Measurements from ENCODE around the gene ZNHIT6.
A peak's percentile ranks its signal among the peaks of the same experiment; 100 is the strongest.

ZNHIT6 gene

GRCh38 chr1:85621430-85621829 is 86.8 kb downstream of the ZNHIT6 start:
- no peak for DNase-seq (ENCODE audit: low read depth)

DNA sequence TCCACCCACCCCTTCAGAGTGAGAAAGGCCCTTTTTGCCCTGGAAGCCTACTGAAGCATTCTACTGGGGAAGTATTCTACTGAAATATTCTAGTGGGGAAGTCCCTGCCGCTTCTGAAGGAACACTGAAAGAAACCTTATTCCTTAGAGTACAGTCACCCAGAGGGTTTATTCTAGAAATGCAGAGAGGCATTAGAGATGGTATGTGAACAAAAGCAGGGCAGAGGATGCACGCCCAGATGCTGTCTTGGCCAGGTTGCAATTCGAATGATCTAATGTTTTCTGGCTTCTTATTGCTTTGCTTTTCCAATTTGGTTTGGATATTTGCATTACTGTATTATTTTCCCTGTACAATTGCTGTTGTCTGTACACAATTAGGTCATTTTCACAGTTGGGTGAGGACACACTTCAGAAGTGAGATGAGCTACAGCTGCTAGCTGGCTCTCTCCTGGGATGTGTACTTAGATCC is 90.6 kb downstream of the ZNHIT6 start:
- DNase-seq (ENCODE audit: low read depth) = no peak

DNA sequence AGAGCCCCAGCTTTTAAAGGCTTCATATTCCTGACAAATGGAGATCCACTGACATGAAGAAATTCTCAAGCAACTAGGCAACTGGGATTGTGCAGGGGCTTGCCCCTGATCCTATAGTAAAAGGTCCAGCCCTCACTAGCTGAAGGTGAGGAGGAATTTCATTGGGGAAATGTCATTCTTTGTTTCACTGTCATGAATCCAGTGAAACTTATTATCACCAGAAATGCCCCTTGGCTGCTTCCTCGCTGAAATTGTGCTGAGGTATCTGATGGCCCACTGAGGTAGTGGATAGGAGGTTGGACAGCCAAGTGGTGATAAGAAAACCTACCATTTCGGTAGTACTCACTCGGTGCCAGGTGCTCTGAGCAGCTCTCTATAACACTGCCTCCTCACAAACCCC is 91.5 kb downstream of the ZNHIT6 start:
- no peak for DNase-seq (ENCODE audit: low read depth)

GRCh38 chr1:85616364-85616705 is 91.9 kb downstream of the ZNHIT6 start:
- DNase-seq (ENCODE audit: low read depth) = no peak

- DNase-seq (ENCODE audit: low read depth) = no peak
Measured at GRCh38 chr1:85615586-85616363, 92.5 kb downstream of the ZNHIT6 start.

DNA sequence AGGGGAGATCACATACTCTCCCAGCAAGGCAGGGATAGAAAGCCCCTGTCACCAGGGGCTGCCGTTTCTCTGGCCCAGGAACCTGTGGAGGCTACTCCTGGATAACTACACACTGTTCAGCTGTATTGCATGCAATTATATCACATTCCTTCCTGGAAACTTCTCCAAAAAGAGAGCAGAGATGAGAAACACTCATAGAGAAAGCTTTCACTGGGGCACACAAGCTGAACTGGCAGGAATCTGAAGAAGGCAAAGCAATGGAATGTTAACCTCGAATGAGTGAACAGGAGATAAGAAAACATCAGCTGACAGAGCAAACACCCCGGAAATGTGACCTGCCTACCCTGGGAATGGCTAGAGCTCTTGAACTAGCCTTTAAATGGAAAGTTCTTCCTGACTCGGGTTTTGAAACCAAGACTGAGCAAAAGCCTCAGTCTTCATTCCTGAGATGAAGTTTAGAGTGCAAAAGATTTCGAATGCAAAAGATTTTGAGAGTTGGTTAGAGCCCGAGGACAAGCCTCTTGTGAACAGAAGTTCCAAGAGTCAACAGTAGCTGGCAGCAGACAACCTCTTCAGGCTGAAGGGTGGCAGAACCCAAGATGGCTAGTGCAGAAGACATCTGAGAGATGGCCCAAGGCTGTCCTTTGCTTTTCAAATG is 95.4 kb downstream of the ZNHIT6 start:
- DNase-seq (ENCODE audit: low read depth) = peak; percentile 98

- DNase-seq (ENCODE audit: low read depth) = peak; percentile 99
Measured at GRCh38 chr1:85611856-85612255, 96.4 kb downstream of the ZNHIT6 start.

- DNase-seq (ENCODE audit: low read depth) = peak; percentile 87
Measured at GRCh38 chr1:85611425-85611824, 96.8 kb downstream of the ZNHIT6 start.

GRCh38 chr1:85609976-85610375 is 98.3 kb downstream of the ZNHIT6 start:
- no peak for DNase-seq (ENCODE audit: low read depth)

- DNase-seq (ENCODE audit: low read depth) = no peak
Measured at GRCh38 chr1:85608851-85609250, 99.4 kb downstream of the ZNHIT6 start.

- DNase-seq (ENCODE audit: low read depth) = no peak
Measured at GRCh38 chr1:85607921-85608265, 100.3 kb downstream of the ZNHIT6 start.

- peak; percentile 100 for DNase-seq (ENCODE audit: low read depth)
Measured at GRCh38 chr1:85607126-85607920, 100.9 kb downstream of the ZNHIT6 start.

DNA sequence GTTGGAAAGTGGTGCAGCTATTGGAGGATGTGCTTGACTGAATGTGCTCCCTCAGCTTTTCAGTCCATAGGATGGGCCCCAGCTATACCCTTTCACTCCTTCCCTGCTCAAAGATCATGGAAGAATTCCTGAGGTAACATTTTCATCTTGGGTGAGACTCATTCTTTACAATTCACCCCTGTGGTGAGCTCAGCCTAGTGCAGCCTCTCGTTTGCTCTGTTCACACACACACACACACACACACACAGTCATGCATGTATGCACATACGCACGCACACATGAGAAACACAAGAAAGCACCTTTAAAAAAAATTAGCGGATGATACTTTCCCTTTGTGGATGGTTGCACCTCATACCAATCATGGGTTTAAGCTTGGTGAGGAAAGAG is 101.8 kb downstream of the ZNHIT6 start:
- peak; percentile 40 for DNase-seq (ENCODE audit: low read depth)

DNA sequence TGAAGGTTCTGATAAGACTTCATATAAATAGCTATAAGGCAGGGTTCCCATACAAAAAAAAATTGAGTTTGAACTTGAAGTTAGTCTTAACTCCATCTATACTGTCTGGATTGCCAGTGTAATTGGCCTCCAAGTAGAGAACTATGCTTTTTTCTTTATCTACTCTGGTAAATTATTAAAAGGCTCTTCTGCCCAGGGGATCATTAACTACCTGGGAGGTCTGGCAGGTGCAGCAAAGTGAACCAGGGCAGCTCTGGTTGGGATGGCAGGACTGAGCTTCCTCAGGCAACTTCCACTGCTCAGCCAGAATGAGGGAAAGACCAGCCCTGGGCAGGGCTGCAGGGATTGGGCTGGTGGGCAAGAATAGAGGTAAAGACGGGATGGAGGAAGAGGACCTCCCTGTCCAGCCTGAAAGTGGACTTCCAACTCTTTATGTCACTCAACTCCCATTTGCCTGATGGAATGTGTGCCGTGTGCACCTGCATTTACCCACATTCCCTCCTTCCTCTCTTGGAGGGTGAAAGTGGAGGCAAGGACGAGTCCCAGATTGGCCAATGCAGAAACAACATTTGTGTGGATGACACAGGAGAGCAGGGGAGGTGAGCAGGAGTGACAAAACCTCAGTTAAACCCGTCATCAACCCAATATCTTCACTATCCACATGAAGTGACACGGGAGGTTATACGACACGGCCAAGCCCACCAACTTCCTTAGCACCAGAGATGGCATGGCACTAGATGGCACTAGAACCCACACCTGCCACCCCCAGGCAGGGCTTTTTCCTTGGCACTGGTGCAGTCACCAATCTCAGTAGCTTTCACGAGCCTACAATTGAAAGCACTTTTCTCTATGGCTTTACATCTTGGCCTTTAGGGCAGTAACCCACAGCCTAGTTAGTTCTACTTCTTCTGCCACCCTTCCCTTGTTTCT is 102.5 kb downstream of the ZNHIT6 start:
- DNase-seq (ENCODE audit: low read depth) = no peak

DNA sequence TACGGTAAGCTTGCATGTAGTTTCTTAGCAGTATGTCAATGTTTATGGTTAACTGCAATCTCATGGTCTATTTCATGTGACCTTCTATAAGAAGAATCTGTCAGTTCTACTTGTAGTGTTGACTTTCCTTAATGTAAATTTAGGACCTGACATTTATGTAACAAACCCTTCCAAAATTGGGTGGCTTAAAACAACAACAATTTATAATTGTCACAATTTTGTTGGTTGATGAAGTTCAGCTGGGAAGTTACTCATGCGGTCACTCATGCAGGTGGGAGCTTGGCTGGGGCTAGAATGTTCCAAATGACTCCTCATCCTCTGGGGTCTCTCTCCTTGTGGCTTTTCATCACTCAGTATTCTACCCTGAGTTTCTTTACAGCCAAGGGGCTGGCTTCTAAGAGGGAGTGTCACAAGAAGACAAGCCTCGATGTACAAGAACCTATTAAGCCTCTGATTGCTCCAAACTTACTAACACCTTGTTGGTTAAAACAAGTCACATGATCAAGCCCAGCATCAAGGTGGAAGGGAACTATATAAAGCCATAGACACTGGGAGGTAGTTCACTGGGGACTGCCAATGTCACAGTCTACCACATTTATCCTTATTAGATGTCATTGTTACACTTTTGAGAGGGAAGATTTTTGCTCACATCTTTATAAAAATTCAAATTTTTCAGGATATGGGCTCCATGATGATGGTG is 103.8 kb downstream of the ZNHIT6 start:
- DNase-seq (ENCODE audit: low read depth) = no peak

DNA sequence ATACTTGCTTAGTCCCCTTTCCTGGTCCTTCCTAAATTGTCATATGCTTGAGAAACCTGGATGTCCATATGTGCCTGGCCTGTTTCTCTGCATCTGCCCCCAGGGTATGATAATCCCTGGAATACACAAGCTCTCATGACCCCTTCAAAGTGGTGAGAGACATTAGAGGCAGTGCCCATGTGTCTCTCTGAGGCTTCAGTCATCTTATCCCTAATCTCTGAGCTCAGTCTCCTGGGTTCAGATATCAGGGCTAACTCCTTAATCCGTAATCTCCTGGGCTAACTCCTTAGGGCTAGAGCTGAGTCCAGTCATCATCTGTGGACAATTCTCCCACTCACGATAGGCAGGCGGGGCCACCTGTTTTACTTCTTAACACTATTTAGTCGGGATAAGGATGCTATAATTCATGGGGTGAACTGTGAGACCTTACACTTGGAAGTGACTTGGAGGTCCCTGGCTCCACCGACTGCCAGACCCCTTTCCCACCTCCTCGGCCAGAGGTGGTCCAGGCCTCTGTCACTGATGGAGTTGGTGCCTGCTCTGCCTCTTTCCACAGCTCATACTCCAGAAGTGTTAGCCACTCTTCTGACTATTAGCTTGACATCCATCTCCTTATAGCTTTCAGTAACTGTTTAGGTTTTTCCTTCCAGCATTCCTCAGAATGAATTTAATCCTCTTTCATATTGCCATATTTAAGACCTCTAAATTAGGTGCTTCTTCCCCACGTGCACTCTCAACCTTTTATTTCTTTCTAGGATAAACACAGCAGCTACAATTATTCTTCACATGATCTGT is 105.0 kb downstream of the ZNHIT6 start:
- no peak for DNase-seq (ENCODE audit: low read depth)

- DNase-seq (ENCODE audit: low read depth) = no peak
Measured at GRCh38 chr1:85602571-85602970, 105.7 kb downstream of the ZNHIT6 start.

DNA sequence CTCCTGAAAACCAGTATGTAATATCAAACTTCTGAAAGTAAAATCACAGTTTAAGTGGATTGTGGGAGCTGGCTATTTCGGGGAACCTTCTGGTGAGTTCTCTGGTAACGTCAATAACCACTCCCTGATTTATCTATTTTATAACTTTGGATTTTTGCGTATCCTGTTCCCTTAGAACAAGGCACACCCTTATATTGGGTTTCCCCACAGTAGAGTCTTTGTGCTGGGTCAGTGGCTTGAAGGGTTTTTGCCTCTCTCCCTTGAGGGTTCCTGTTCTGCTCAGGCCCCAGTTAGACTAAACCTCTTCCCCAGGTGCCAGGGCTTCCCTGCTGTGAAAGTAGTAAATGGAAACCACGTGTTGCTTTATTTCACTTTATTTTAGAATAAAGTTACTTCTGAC is 106.3 kb downstream of the ZNHIT6 start:
- no peak for DNase-seq (ENCODE audit: low read depth)

GRCh38 chr1:85599681-85600080 is 108.6 kb downstream of the ZNHIT6 start:
- DNase-seq (ENCODE audit: low read depth) = no peak
